ENCODE results near the gene MRGPRX4.

The MRGPRX4 gene

DNA sequence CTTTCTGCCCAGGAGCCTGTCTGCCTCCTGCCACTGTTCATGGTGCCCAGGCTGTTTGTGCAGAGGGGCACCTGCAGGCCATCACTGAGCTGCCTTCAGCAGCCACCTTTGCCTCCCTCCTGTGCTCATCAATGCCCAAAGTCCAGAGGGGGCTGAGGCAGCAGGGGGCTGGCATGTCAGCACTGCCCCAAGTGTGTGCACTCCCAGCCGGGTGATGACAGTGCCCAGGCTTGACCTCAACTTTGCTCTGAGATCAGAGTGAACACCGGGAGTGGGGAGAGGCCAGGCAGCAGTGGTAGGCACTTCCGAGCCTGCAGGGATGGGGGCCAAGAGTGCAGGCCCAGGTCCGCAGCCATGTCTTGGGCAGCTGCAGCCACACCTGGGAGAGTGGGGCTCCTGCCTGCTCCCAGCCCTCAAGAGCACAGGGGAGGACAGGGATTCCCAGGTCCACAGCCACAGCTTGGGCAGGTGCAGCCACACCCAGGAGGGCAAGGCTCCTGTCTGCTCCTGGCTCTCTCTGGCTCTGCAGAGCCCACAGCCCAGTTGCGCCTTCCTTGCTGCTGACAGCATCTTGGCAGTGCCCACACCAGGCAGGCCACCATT is 48.7 kb downstream of the MRGPRX4 start:
- no peak for DNase-seq

DNA sequence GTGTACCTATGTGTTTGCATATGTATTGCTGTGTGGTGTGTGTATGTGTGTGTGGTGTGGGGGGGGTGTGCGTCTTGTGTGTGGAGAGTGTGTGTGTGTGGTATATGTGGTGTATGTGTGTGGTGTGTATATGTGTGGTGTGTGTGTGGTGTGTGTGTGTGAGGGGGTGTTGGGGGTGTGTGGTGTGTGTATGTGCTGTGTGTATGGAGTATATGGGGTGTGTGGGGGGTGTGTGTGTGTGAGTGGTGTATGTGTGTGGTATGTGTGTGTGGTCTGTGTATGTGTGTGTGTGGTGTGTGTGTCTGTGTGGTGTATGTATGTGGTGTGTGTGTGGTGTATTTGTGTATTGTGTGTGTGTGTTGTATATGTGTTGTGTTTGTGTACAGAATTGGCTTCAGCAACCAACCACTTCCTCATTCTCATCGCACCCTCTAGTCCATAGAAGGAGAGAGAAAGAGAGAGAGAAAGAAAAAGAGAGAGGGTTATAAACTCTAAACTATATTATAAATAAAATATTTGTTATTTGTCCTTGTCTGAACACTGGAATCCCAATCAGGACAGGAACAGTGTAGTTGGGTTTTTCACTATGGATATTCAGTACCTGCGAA is 50.3 kb downstream of the MRGPRX4 start:
- DNase-seq, result no peak

Measured in NCI-H748 treated with DMSO at 0.1 percent for 48 hours (cell line).